Esophagus (tissue), 2 donors: ENCODE data around the gene SHE. TPM values are rescaled to one million over a fixed set of nuclear protein-coding genes. Genes with fewer than 3 reads are reported as not detected.

Experiments used
- H3K27ac ChIP-seq, 2 donors: one replicate each; pipeline ENCODE4 v1.5.1; 2013; ENCODE audit warnings: low read depth in 2 of 2, mild to moderate bottlenecking in 2 of 2, inconsistent platforms in 1 of 2, low read length in 1 of 2, moderate library complexity in 1 of 2
- H3K27me3 ChIP-seq, 2 donors: one replicate each; pipeline ENCODE4 v1.6.1; 2013; ENCODE audit warnings: low read length in 2 of 2, control low read depth in 1 of 2, mild to moderate bottlenecking in 1 of 2; ENCODE audit not compliant: insufficient read depth in 2 of 2, control insufficient read depth in 1 of 2
- H3K36me3 ChIP-seq, 2 donors: one replicate each; pipeline ENCODE4 v1.6.1; 2013; ENCODE audit warnings: low read length in 1 of 2; ENCODE audit not compliant: control insufficient read depth in 2 of 2, insufficient read depth in 2 of 2
- H3K4me1 ChIP-seq, 2 donors: one replicate each; pipeline ENCODE4 v1.6.1; 2013; ENCODE audit warnings: low read length in 1 of 2; ENCODE audit not compliant: control insufficient read depth in 2 of 2, insufficient read depth in 2 of 2
- H3K4me3 ChIP-seq, 2 donors: one replicate each; pipeline ENCODE4 v1.5.1; 2013; ENCODE audit warnings: low read length in 2 of 2, mild to moderate bottlenecking in 2 of 2, low read depth in 1 of 2, moderate library complexity in 1 of 2
- H3K9me3 ChIP-seq, 2 donors: one replicate each; pipeline ENCODE4 v1.6.1; 2013; ENCODE audit warnings: mild to moderate bottlenecking in 2 of 2, low read depth in 1 of 2, low read length in 1 of 2, moderate library complexity in 1 of 2; ENCODE audit not compliant: control insufficient read depth in 2 of 2, insufficient read depth in 1 of 2
- WGBS, 2 donors: extraction: QIAGEN DNeasy Blood & Tissue Kit; methylation state at CpG; one replicate each; pipeline ENCODE4 v1.1.7; 2013; 5-methylcytosine and 5-hydroxymethylcytosine counted together
- polyA plus RNA-seq, 2 donors: library from polyadenylated mRNA; stranded (reverse); fragments of 200-250 nt; gene quantifications; one replicate each; pipeline ENCODE4 v1.2.3, GENCODE V29; 2013
- donor health status: healthy with polysubstance abuse.
- donor health status: Bipolar disorder and iron deficiency.

SHE gene
- 1 to 10 TPM; 1.5 to 2.1 TPM for polyA plus RNA-seq

GRCh38 chr1:154502066-154502743 is at the start of gene SHE, which contains the start of gene TDRD10:
TSS of gene SHE (minus strand) at chr1:154502412. CDS start at chr1:154502026, 386 bp downstream.
TSS of gene TDRD10 (plus strand) at chr1:154502219. CDS start at chr1:154506904, 4,685 bp downstream.
- Histone ChIP-seq H3K27ac (peak within 1 kb of the TSS; percentile 34 to 68), H3K4me1 (peaks cover 0 to 10% of the 10 kb centered on the region in 2 donors), H3K4me3 (peak within 1 kb of the TSS; percentile 44 to 47), H3K9me3 (peaks cover 0 to 4% of the 10 kb centered on the region in 2 donors), H3K36me3 (no peaks in the 10 kb centered on the region), H3K27me3 (peaks cover 8 to 9% of the 10 kb centered on the region in 2 donors)
- 4% methylated on average over 79 to 90 of the region's 90 CpGs for WGBS, 2 donors

DNA sequence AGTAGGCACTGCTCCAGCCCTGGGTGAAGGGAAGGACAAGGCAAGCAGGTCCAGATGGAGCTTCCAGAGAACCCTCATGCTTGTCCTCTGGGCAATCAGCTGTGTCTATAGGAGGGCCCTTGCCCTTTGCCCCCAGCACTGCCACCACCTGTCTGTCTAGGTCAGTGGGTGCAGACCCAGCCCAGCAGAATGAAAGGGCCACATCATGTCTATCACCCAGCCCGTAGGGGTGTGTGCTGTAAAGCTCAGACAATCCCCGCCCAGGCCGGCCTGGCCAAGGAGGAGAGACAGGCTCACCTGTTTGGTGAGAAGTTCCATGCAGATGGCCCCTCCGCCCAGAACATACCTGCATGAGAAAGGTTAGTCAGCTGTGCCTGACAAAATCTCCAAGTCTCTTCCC is 49.3 kb upstream of the SHE start:
- Histone ChIP-seq H3K9me3 (no peaks in the 10 kb centered on the region), H3K27me3 (no peaks in the 10 kb centered on the region), H3K4me3 (no peak overlapping the region), H3K4me1 (peaks cover 6 to 11% of the 10 kb centered on the region in 2 donors), H3K36me3 (peaks cover 42 to 53% of the 10 kb centered on the region in 2 donors), H3K27ac (peak overlapping the region; percentile 20 to 79)
- WGBS, 2 donors = 61 to 76% methylated on average over 4 of the region's 4 CpGs

DNA sequence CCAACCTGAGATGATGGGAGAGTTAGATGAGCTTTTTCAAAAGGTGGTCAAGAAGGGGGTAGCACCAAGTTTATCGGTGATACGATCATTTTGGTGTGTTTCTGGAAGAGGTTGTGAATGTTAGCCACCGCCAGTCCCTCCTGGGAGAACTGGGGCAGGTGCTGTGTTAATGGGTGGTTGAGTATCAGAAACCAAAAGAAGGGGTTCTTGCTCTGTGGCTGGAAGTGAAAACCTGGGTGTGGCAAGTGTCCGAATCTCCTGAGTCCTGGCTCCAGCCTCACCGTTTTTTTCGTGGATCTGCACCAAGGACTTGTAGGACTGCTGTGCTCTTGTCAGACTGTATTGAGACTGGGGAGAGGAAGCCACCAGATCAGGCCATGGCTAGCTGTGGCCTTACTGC is 48.4 kb upstream of the SHE start:
- 66 to 76% methylated on average over 6 of the region's 6 CpGs for WGBS, 2 donors
- Histone ChIP-seq H3K27ac (no peak overlapping the region), H3K36me3 (peaks cover 40 to 52% of the 10 kb centered on the region in 2 donors), H3K4me3 (no peak overlapping the region), H3K9me3 (no peaks in the 10 kb centered on the region), H3K4me1 (peaks cover 2 to 9% of the 10 kb centered on the region in 2 donors), H3K27me3 (no peaks in the 10 kb centered on the region)

GRCh38 chr1:154550070-154550469 is 47.9 kb upstream of the SHE start:
- no peak overlapping the region for H3K27ac ChIP-seq
- H3K27me3 ChIP-seq = no peaks in the 10 kb centered on the region
- WGBS, 2 donors = 59 to 65% methylated on average over 5 of the region's 5 CpGs
- H3K9me3 ChIP-seq = no peaks in the 10 kb centered on the region
- peaks cover 2 to 9% of the 10 kb centered on the region in 2 donors for H3K4me1 ChIP-seq
- peaks cover 34 to 46% of the 10 kb centered on the region in 2 donors for H3K36me3 ChIP-seq
- no peak overlapping the region for H3K4me3 ChIP-seq

GRCh38 chr1:154549202-154549770 is 47.1 kb upstream of the SHE start:
- Histone ChIP-seq H3K4me1 (peaks cover 2 to 9% of the 10 kb centered on the region in 2 donors), H3K9me3 (no peaks in the 10 kb centered on the region), H3K27ac (peak overlapping the region in 1 of 2 donors; percentile 9), H3K4me3 (no peak overlapping the region), H3K27me3 (no peaks in the 10 kb centered on the region), H3K36me3 (peaks cover 34 to 42% of the 10 kb centered on the region in 2 donors)
- WGBS, 2 donors = 74 to 78% methylated on average over 3 of the region's 3 CpGs

- peaks cover 33 to 34% of the 10 kb centered on the region in 2 donors for H3K36me3 ChIP-seq
- no peak overlapping the region for H3K4me3 ChIP-seq
- H3K27ac ChIP-seq = peak overlapping the region in 1 of 2 donors; percentile 52
- 25% methylated on average over 1 of the region's 1 CpG for WGBS, 2 donors
- no peaks in the 10 kb centered on the region for H3K27me3 ChIP-seq
- H3K9me3 ChIP-seq = no peaks in the 10 kb centered on the region
- peaks cover 2 to 13% of the 10 kb centered on the region in 2 donors for H3K4me1 ChIP-seq
Observed at GRCh38 chr1:154548028-154548427, 45.8 kb upstream of the SHE start.

GRCh38 chr1:154547105-154547732 is 45.0 kb upstream of the SHE start:
- no peaks in the 10 kb centered on the region for H3K27me3 ChIP-seq
- peaks cover 2 to 13% of the 10 kb centered on the region in 2 donors for H3K4me1 ChIP-seq
- WGBS, 2 donors = 44 to 48% methylated on average over 11 of the region's 11 CpGs
- peaks cover 25 to 30% of the 10 kb centered on the region in 2 donors for H3K36me3 ChIP-seq
- peak overlapping the region; percentile 52 to 56 for H3K27ac ChIP-seq
- H3K4me3 ChIP-seq = no peak overlapping the region
- no peaks in the 10 kb centered on the region for H3K9me3 ChIP-seq

GRCh38 chr1:154546264-154547063 is 44.3 kb upstream of the SHE start:
- Histone ChIP-seq H3K36me3 (peaks cover 18 to 22% of the 10 kb centered on the region in 2 donors), H3K27me3 (no peaks in the 10 kb centered on the region), H3K27ac (peak overlapping the region in 1 of 2 donors; percentile 63), H3K9me3 (no peaks in the 10 kb centered on the region), H3K4me1 (peaks cover 0 to 11% of the 10 kb centered on the region in 2 donors), H3K4me3 (no peak overlapping the region)
- 74% methylated on average over 13 of the region's 13 CpGs for WGBS, 2 donors

GRCh38 chr1:154541231-154541630 is 39.0 kb upstream of the SHE start:
- Histone ChIP-seq H3K4me3 (no peak overlapping the region), H3K36me3 (no peaks in the 10 kb centered on the region), H3K27me3 (peaks cover 0 to 3% of the 10 kb centered on the region in 2 donors), H3K4me1 (peaks cover 0 to 3% of the 10 kb centered on the region in 2 donors), H3K9me3 (no peaks in the 10 kb centered on the region), H3K27ac (no peak overlapping the region)
- 62 to 67% methylated on average over 6 of the region's 6 CpGs for WGBS, 2 donors
